Activated T-cell treated with anti-CD3 and anti-CD28 coated beads, Interleukin-2, amount 50 U/mL, for 24 hours (primary cell): ENCODE results near the gene NTRK2.
"Not testable (repeated sequence)": the region's sequence is repeated elsewhere in the genome, so short reads cannot be mapped to it uniquely, and the experiment has no call there.

Source experiments
- DNase-seq: peaks from one replicate; pipeline ENCODE4 v3.0.0-alpha.2; 2020
- H3K27ac Mint-ChIP-seq: 2 replicates; pipeline ENCODE4 v1.8.0; 2020; ENCODE audit warnings: mild to moderate bottlenecking, mixed read lengths
- H3K27me3 Mint-ChIP-seq: 2 replicates; pipeline ENCODE4 v1.8.0; 2020; ENCODE audit warnings: mixed read lengths
- H3K36me3 Mint-ChIP-seq: 2 replicates; pipeline ENCODE4 v1.8.0; 2020; ENCODE audit warnings: low read depth, mixed read lengths
- H3K4me1 Mint-ChIP-seq: 2 replicates; pipeline ENCODE4 v1.8.0; 2020; ENCODE audit warnings: low read depth, mixed read lengths
- H3K4me3 Mint-ChIP-seq: 2 replicates; pipeline ENCODE4 v1.8.0; 2020; ENCODE audit warnings: mild to moderate bottlenecking, moderate library complexity, mixed read lengths
- H3K9me3 Mint-ChIP-seq: 2 replicates; pipeline ENCODE4 v1.8.0; 2020; ENCODE audit warnings: mixed read lengths

Gene NTRK2

DNA sequence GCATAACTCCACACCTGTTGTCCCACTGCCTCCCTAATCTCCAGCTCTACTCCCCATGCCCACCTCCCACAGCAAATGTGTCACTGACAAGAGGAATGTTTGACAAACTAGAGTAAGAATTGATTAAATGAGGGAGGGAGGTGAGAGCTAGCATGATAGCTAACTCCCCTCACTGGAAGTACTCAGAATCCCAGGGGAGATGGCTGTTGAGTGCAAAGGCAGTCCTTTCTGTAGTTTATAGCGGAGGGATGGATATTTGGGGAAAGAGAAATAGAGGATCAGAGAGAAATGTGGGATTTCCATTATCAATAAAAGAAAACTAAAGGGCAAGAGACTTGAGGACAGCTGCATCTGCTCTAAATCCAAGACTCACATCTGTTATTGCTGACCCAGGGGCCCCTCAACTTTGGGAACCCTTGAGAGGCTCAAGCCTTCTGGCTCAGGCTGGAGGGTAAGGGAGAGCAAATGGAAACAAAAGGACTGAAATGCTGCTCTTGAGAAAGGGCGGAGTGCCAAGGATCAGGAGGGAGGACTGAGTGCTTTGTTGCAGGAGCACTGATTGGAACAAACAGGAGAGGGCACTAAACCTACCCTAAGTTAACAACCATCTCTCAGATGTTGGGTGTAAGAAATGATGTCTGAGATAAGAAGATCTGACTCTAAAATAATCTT is 372.1 kb downstream of the NTRK2 start:
- no peaks in the 10 kb centered on the region for H3K36me3 Mint-ChIP-seq
- peaks cover 6% of the 10 kb centered on the region for H3K27me3 Mint-ChIP-seq
- no peak overlapping the region for H3K27ac Mint-ChIP-seq
- no peaks in the 10 kb centered on the region for H3K4me1 Mint-ChIP-seq
- no peaks in the 10 kb centered on the region for H3K9me3 Mint-ChIP-seq
- DNase-seq, result no peak
- H3K4me3 Mint-ChIP-seq, result no peak overlapping the region

DNA sequence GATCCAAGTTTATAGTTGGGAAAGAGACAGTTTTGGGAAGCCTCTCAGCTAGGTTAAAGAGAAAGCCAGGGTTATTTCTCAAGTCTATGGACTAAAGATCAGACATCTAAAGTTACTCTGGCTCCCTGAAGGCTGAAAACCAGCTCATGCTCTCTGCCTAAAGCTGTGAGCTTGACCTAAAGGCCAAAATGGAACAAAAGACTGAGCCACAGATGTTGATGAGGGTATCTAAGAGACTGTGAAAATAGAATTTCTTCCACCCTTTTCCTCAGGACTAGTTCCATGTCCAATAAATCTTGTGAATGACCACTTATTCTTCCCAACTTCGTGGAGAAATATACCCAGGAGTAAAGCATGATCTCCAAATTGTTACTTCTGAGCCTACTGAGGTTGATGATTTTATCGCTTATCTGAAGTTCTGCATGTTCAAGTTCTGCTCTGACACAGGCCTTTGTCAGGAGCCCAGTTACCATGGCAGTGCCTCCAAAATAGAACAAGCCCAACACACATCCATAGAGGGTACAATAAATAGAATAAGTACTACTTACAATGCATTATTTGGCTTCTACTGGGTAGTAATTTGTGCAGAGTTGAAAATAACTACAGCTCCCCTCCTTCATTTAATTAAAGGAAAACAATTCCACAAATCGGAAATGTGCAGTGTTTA is 373.6 kb downstream of the NTRK2 start:
- Mint-ChIP-seq H3K36me3 (no peaks in the 10 kb centered on the region), H3K4me3 (no peak overlapping the region), H3K9me3 (no peaks in the 10 kb centered on the region), H3K4me1 (no peaks in the 10 kb centered on the region), H3K27ac (no peak overlapping the region), H3K27me3 (peaks cover 3% of the 10 kb centered on the region)
- DNase-seq, result no peak

GRCh38 chr9:85045271-85045670 is 375.7 kb downstream of the NTRK2 start:
- Mint-ChIP-seq H3K4me1 (no peaks in the 10 kb centered on the region), H3K27ac (no peak overlapping the region), H3K36me3 (no peaks in the 10 kb centered on the region), H3K9me3 (no peaks in the 10 kb centered on the region), H3K4me3 (no peak overlapping the region), H3K27me3 (no peaks in the 10 kb centered on the region)
- DNase-seq, result no peak

DNA sequence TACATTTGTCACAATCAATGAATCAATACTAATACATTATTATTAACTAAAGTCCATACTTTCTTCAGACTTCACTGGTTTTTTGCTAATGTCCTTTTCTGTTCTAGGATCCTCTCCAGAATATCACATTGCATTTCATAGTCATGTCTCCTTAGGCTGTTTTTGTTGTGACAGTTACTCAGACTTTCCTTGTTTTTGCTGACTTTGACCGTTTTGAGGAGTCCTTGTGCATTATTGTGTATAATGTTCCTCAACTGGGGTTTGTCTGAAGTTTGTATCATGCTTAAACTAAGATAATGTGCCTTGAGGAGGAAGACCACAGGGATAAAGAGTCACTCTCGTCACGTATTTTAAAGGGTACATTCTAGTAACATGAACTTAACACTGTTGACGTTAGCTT is 376.9 kb downstream of the NTRK2 start:
- no peaks in the 10 kb centered on the region for H3K27me3 Mint-ChIP-seq
- no peak overlapping the region for H3K27ac Mint-ChIP-seq
- no peak for DNase-seq

DNA sequence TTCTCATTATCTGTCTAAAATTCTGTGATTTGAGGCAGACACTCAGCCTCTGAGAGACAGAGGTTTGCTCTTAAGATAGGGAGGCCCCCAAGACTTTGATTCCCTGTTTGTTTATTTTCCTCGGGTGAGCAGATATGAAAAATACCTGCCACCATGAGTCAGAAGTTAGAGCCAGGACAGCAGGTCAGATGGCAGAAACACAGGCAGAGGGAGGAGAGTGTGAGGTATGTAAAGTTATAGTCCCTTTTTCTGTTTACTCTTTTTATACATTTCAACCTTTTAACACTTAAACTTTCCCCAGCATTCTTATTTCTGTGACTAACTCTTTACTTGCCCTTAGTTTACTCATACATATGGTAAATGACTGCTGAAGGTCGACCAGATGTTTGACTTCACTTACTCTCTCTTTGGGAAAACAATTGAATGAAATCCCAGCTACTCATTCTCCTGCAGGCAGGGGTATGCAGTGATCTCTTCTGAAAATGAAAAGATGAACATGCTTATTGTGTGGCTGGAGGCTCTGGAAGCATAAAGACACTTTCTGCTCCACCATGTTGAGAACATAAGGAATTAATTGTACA is 383.8 kb downstream of the NTRK2 start:
- Mint-ChIP-seq H3K36me3 (no peaks in the 10 kb centered on the region), H3K4me1 (no peaks in the 10 kb centered on the region), H3K27me3 (peaks cover 15% of the 10 kb centered on the region), H3K27ac (no peak overlapping the region), H3K9me3 (no peaks in the 10 kb centered on the region), H3K4me3 (no peak overlapping the region)
- no peak for DNase-seq

More for the DNA sequence above, 376.9 kb downstream of the NTRK2 start:
- H3K4me1 Mint-ChIP-seq, result no peaks in the 10 kb centered on the region
- H3K9me3 Mint-ChIP-seq, result no peaks in the 10 kb centered on the region
- H3K36me3 Mint-ChIP-seq, result no peaks in the 10 kb centered on the region
- H3K4me3 Mint-ChIP-seq, result no peak overlapping the region

GRCh38 chr9:85054017-85054416 is 384.5 kb downstream of the NTRK2 start:
- H3K4me1 Mint-ChIP-seq, result no peaks in the 10 kb centered on the region
- no peak for DNase-seq
- H3K27ac Mint-ChIP-seq, result no peak overlapping the region
- H3K36me3 Mint-ChIP-seq, result no peaks in the 10 kb centered on the region
- H3K27me3 Mint-ChIP-seq, result peaks cover 15% of the 10 kb centered on the region
- no peak overlapping the region for H3K4me3 Mint-ChIP-seq
- no peaks in the 10 kb centered on the region for H3K9me3 Mint-ChIP-seq

DNA sequence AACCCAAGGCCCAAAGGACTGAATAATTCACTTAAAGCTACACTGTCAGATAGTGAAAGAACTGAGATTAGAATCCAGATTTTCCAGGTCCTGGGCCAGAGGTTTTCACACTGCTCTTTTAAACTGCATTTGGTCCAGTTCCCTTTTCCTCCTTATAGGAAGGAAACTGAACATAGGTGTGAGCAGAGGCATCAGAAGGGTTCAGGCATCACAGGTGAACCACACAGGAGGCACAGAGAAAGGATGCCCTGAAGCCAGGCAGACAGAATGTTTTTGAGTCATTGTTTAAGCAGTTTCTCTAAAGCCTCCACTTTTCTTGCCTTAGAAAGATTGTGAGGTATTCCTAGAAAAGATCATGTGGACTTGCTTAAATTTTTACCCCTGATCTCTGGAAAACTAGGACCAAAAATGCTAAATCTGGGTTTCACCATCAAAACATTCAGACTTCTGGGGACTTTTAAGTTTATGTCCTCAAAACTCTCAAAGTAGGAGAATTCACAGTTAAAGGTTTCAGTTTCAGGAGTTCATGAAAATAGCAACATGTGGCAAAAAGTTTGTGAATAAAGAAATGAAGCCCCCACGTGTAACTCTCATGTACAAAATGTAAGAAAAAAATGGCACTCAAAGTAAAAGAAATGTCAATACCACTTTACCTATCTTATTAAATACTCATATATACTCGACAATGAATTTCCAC is 386.1 kb downstream of the NTRK2 start:
- Mint-ChIP-seq H3K27ac (no peak overlapping the region), H3K36me3 (no peaks in the 10 kb centered on the region), H3K4me1 (no peaks in the 10 kb centered on the region), H3K27me3 (peaks cover 15% of the 10 kb centered on the region), H3K9me3 (no peaks in the 10 kb centered on the region), H3K4me3 (no peak overlapping the region)
- no peak for DNase-seq

GRCh38 chr9:85056203-85056572 is 386.7 kb downstream of the NTRK2 start:
- Mint-ChIP-seq H3K4me3 (no peak overlapping the region), H3K27ac (no peak overlapping the region), H3K9me3 (no peaks in the 10 kb centered on the region), H3K27me3 (peaks cover 15% of the 10 kb centered on the region), H3K4me1 (no peaks in the 10 kb centered on the region), H3K36me3 (no peaks in the 10 kb centered on the region)
- no peak for DNase-seq

DNA sequence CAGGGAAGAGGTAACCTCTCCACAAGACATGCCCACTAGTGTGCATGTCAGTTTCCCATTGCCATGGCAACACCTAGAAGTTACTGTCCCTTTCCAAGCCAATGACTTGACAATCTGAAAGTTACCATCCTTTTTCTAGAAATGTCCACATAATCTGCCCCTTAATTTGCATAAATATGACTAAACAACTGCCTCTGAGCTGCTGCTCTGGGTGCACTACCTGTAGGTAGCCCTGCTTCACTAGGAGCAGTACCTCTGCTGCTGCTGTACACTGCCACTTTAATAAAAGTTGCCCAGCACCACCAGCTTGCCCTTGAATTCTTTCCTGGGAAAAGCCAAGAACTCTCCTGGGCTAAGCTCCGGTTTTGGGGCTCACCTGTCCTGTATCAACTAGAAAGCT is 392.4 kb downstream of the NTRK2 start:
- no peak for DNase-seq
- no peaks in the 10 kb centered on the region for H3K9me3 Mint-ChIP-seq
- H3K4me3 Mint-ChIP-seq, result no peak overlapping the region
- H3K36me3 Mint-ChIP-seq, result no peaks in the 10 kb centered on the region
- H3K27me3 Mint-ChIP-seq, result peaks cover 7% of the 10 kb centered on the region
- no peaks in the 10 kb centered on the region for H3K4me1 Mint-ChIP-seq
- no peak overlapping the region for H3K27ac Mint-ChIP-seq

DNA sequence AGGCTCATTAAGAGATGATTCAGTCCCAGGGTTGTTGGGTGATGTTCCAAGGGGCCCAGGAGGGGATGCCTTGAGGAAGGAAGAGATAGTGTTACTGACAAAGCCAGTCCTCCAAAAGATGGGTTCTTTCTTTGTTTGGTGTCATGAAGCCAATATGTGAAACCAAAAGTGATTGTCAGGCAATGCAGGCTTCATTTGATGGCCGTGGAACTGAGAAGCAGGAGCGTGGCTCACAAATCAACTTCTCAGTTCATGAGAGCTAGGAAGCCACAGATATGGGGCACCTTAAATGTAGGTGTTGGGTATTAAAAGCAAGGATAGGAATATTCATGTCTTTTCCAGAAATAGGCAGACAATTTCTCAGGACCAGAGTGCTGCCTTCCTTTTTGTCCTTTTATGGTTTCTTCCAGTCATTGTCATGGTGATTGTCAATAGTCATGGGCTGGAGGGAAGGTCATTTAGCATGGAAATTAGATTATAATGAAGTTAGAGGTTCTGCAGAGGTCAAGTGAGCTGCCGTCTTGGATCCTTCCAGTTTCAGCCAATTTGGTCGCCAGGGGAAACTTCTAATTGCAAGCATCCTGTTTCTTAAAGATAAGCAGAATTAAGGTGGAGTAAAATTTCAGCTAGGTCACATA is 393.0 kb downstream of the NTRK2 start:
- H3K4me1 Mint-ChIP-seq, result no peaks in the 10 kb centered on the region
- H3K27me3 Mint-ChIP-seq, result peaks cover 4% of the 10 kb centered on the region
- no peaks in the 10 kb centered on the region for H3K36me3 Mint-ChIP-seq
- H3K4me3 Mint-ChIP-seq, result no peak overlapping the region
- H3K27ac Mint-ChIP-seq, result no peak overlapping the region
- H3K9me3 Mint-ChIP-seq, result no peaks in the 10 kb centered on the region
- DNase-seq, result no peak

DNA sequence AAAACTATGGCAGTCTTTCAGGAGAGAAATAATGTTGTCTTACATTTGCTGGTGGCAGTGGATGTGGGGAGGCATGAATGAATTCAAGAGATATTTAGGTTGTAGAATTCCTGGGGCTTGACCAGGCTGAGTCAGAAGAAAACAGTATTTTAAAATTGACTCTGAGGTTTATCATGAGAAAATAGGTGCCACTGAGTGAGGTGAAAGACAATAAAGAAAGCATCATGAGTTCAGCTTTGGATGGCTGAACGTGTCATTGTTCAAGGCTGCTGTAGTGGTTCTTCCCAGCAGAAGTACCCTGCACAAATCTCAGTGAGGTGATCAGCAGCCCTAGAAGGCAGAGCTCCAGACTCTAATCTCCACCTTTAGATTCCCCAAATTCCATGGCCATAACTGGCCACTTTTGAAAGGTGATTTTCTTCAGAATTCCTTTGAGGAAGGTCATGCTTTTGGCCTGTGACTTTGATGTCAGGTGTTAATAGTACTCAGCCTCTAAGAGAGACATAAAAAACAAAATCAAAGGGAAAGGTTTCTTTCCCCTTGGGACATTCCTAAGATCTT is 395.4 kb downstream of the NTRK2 start:
- Mint-ChIP-seq H3K36me3 (no peaks in the 10 kb centered on the region), H3K4me3 (no peak overlapping the region), H3K9me3 (no peaks in the 10 kb centered on the region), H3K4me1 (no peaks in the 10 kb centered on the region), H3K27me3 (no peaks in the 10 kb centered on the region), H3K27ac (no peak overlapping the region)
- DNase-seq, result no peak

- no peaks in the 10 kb centered on the region for H3K27me3 Mint-ChIP-seq
- no peak overlapping the region for H3K27ac Mint-ChIP-seq
- no peak for DNase-seq
- no peaks in the 10 kb centered on the region for H3K4me1 Mint-ChIP-seq
- no peak overlapping the region for H3K4me3 Mint-ChIP-seq
- H3K9me3 Mint-ChIP-seq, result no peaks in the 10 kb centered on the region
- no peaks in the 10 kb centered on the region for H3K36me3 Mint-ChIP-seq
Observed at GRCh38 chr9:85067792-85068191, 398.3 kb downstream of the NTRK2 start.

DNA sequence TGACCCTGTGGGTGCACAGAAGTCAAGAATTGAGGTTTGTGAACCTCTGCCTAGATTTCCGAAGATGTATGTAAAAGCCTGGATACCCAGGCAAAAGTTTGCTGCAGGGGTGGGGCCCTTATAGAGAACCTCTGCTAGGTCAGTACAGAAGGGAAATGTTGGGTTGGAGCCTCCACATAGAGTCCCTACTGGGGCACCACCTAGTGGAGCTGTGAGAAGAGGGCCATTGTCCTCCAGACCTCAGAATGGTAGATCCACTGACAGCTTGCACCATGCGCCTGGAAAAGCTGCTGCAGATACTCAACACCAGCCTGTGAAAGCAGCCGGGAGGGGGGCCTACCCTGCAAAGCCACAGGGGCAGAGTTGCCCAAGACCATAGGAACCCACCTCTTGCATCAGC is 399.9 kb downstream of the NTRK2 start:
- DNase-seq, H3K4me3 Mint-ChIP-seq, H3K27ac Mint-ChIP-seq, H3K27me3 Mint-ChIP-seq, H3K9me3 Mint-ChIP-seq, H3K36me3 Mint-ChIP-seq, H3K4me1 Mint-ChIP-seq: not testable (repeated sequence)
